Peyer's patch (tissue), 4 donors: ENCODE results near the gene QDPR. TPM values are rescaled to one million over a fixed set of nuclear protein-coding genes. Genes with fewer than 3 reads are reported as not detected.

Source experiments
- DNase-seq, 3 donors: peaks; one replicate each; pipeline ENCODE4 v3.0.0-alpha.2; 2017 to 2019
- H3K27ac ChIP-seq, 4 donors: fragments of 200-600 bp; sonication (generic); one replicate each; pipeline ENCODE4 v1.5.1; 2016 to 2019
- H3K27me3 ChIP-seq, 2 donors: fragments of 200-600 bp; sonication (generic); one replicate each; pipeline ENCODE4 v1.5.1; 2019
- H3K36me3 ChIP-seq, 3 donors: fragments of 200-600 bp; sonication (generic); one replicate each; pipeline ENCODE4 v1.5.1; 2016 to 2019
- H3K4me1 ChIP-seq, 4 donors: fragments of 200-600 bp; sonication (generic); one replicate each; pipeline ENCODE4 v1.5.1; 2016 to 2019
- H3K4me3 ChIP-seq, 4 donors: fragments of 200-600 bp; sonication (generic); 1 replicate in 3 of 4; 2 replicates in 1 of 4; pipeline ENCODE4 v1.5.1; 2016 to 2019; ENCODE audit warnings: mild to moderate bottlenecking in 1 of 4
- H3K9me3 ChIP-seq, 4 donors: fragments of 200-600 bp; sonication (generic); one replicate each; pipeline ENCODE4 v1.5.1; 2016 to 2019; ENCODE audit warnings: mild to moderate bottlenecking in 1 of 4
- POLR2A ChIP-seq, 2 donors: fragments of 450-650 bp; IDR thresholded peaks; one replicate each; pipeline ENCODE4 v1.5.1; 2017; ENCODE audit warnings: antibody characterized with exemption in 2 of 2, mild to moderate bottlenecking in 2 of 2, moderate library complexity in 2 of 2
- total RNA-seq, 4 donors: library from RNA; depleted of rRNA; stranded (reverse); fragments of >200 nt; gene quantifications; one replicate each; pipeline ENCODE4 v1.1.0, GENCODE V29; 2016
- TF ChIP-seq, protein P1 (sequence below), 6 experiments: fragments of 450-650 bp in 4 of 6; fragments of 200-600 bp in 2 of 6; sonication (generic) in 1 of 6; IDR thresholded peaks; one replicate each; pipeline ENCODE4 v1.5.1; 2017 to 2019; ENCODE audit warnings: antibody characterized with exemption in 6 of 6, mild to moderate bottlenecking in 3 of 6, moderate library complexity in 1 of 6

QDPR gene
- total RNA-seq, 4 donors from 2014 or later = 8.2 to 17.0 (median 12.5) TPM

DNA sequence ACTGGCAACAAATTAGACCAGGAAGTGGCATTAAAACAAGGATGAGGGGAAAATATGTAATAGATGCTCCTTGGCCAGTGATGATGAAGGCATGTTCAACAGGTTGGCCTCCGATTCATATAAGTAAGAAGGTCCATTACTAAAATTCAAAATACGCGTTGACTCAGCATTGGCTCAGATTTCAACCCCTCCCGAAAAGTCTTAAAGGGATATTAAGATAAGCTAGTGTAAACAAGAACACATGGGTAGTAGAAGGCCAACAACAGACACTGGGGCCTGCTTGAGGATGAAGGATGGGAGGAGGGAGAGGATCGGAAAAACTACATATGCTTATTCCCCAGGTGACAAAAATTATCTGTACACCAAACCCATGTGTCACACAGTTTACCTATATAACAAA, 46.0 kb upstream of the QDPR start:
- Histone ChIP-seq H3K4me3 (no peak overlapping the region), H3K4me1 (no peaks in the 10 kb centered on the region), H3K27ac (no peak overlapping the region), H3K9me3 (no peaks in the 10 kb centered on the region), H3K27me3 (no peaks in the 10 kb centered on the region), H3K36me3 (no peaks in the 10 kb centered on the region)
- no peak for DNase-seq
- TF ChIP-seq, protein P1, sequence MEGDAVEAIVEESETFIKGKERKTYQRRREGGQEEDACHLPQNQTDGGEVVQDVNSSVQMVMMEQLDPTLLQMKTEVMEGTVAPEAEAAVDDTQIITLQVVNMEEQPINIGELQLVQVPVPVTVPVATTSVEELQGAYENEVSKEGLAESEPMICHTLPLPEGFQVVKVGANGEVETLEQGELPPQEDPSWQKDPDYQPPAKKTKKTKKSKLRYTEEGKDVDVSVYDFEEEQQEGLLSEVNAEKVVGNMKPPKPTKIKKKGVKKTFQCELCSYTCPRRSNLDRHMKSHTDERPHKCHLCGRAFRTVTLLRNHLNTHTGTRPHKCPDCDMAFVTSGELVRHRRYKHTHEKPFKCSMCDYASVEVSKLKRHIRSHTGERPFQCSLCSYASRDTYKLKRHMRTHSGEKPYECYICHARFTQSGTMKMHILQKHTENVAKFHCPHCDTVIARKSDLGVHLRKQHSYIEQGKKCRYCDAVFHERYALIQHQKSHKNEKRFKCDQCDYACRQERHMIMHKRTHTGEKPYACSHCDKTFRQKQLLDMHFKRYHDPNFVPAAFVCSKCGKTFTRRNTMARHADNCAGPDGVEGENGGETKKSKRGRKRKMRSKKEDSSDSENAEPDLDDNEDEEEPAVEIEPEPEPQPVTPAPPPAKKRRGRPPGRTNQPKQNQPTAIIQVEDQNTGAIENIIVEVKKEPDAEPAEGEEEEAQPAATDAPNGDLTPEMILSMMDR (IDR thresholded peaks at IDR 0.05) = no peak

DNA sequence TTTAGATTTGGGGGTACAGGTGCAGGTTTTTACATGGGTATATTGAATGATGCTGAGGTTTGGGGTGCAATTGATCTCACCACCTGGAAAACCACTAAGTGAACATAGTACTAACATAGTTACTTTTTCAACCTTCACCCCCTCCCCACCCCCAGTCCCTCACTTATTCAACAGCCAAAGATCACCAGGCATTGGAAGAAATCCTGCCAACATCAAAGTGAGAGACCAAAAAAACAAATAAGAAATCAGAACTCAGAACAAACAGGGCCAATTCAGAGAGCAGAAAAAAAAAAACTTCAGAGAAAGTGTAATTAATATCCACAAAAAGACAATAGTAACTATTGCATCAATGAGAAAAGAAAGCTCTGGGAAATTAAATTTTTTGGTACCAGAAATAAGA, 44.6 kb upstream of the QDPR start:
- H3K27ac ChIP-seq = no peak overlapping the region
- TF ChIP-seq, protein P1 (IDR thresholded peaks at IDR 0.05) = no peak
- TF ChIP-seq POLR2A (IDR thresholded peaks at IDR 0.05) = no peak
- H3K4me1 ChIP-seq = no peaks in the 10 kb centered on the region
- H3K9me3 ChIP-seq = no peaks in the 10 kb centered on the region
- no peaks in the 10 kb centered on the region for H3K27me3 ChIP-seq
- H3K4me3 ChIP-seq = no peak overlapping the region
- DNase-seq = no peak
- no peaks in the 10 kb centered on the region for H3K36me3 ChIP-seq

DNA sequence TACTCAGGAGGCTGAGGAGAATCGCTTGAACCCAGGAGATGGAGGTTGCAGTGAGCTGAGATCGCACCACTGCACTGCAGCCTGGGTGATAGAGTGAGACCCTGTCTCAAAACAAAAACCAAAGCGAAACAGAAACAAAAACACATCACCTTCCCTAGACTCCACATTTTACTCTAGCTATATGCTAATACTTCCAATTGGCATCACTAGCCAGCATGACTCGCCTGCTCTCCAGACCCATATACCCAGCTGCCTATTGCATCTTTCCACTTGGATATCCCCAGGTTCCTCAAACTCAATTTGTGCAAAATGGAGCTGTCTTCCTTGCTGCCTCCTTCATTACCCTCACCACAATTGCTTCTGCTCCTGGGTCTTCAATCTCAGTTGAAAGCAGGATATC, 42.7 kb upstream of the QDPR start:
- no peaks in the 10 kb centered on the region for H3K4me1 ChIP-seq
- H3K9me3 ChIP-seq = no peaks in the 10 kb centered on the region
- TF ChIP-seq POLR2A (IDR thresholded peaks at IDR 0.05) = no peak
- TF ChIP-seq, protein P1 (IDR thresholded peaks at IDR 0.05) = no peak
- H3K27me3 ChIP-seq = no peaks in the 10 kb centered on the region
- no peak overlapping the region for H3K27ac ChIP-seq
- no peak for DNase-seq
- no peak overlapping the region for H3K4me3 ChIP-seq
- no peaks in the 10 kb centered on the region for H3K36me3 ChIP-seq

DNA sequence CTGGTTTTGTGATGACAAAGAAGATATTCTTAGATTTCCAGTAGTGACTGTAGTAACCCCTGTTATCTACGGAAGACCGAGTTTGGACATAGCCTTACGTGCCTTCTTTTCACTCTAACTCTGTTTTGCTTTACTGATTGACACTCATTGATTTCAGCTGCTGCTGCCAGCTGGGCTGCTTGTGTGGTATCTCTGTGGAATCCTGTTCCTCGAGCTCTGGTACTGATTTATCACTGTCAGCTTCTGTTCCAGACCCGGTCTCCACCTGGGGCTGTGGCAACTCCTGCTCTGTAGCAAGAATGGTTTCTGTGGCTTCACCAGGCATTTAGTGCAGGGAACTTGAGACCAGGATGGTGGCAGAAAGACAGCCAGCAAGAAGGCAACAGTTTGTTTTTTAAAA, 40.5 kb upstream of the QDPR start:
- Histone ChIP-seq H3K4me1 (no peaks in the 10 kb centered on the region), H3K9me3 (no peaks in the 10 kb centered on the region), H3K4me3 (no peak overlapping the region), H3K27ac (no peak overlapping the region), H3K27me3 (no peaks in the 10 kb centered on the region), H3K36me3 (no peaks in the 10 kb centered on the region)
- TF ChIP-seq POLR2A (IDR thresholded peaks at IDR 0.05) = no peak
- TF ChIP-seq, protein P1 (IDR thresholded peaks at IDR 0.05) = no peak
- no peak for DNase-seq

DNA sequence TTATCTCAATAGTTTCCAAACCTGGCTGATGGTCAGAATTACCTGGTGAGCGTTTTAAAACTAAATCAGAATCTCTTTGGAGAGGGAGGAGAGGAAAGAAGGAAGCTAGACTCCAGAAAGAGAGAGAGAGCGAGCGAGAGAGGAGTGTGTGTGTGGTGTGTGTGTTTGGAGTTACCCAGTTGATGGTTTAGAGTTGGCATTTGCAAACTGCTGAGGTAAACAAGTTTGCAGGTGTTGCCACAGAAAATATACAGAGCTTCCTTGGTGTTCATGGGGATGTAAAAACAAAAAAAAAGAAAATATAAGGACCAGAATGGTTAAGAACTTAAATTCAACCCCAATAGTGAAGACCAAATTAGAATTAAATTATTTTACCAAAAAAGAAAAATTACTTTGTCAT, 38.7 kb upstream of the QDPR start:
- no peaks in the 10 kb centered on the region for H3K36me3 ChIP-seq
- H3K4me3 ChIP-seq = no peak overlapping the region
- H3K4me1 ChIP-seq = no peaks in the 10 kb centered on the region
- TF ChIP-seq, protein P1 (IDR thresholded peaks at IDR 0.05) = no peak
- TF ChIP-seq POLR2A (IDR thresholded peaks at IDR 0.05) = no peak
- no peak overlapping the region for H3K27ac ChIP-seq
- H3K27me3 ChIP-seq = no peaks in the 10 kb centered on the region
- no peak for DNase-seq
- no peaks in the 10 kb centered on the region for H3K9me3 ChIP-seq

DNA sequence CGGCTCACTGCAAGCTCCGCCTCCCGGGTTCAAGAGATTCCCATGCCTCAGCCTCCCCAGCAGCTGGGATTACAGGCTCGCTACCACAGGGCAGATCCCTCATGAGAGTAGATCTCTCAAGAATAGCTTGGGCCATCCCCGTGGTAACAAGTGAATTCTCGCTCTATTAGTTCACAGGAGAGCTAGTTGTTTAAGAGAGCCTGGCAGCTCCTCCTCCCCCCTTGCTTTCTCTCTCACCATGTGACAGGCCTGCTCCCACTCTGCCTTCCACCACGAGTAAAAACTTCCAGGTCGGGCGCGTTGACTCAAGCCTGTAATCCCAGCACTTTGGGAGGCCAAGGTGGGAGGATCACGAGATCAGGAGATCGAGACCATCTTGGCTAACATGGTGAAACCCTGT, 34.8 kb upstream of the QDPR start:
- Histone ChIP-seq H3K27me3 (no peaks in the 10 kb centered on the region), H3K36me3 (no peaks in the 10 kb centered on the region), H3K27ac (no peak overlapping the region), H3K4me1 (no peaks in the 10 kb centered on the region), H3K9me3 (no peaks in the 10 kb centered on the region), H3K4me3 (no peak overlapping the region)
- TF ChIP-seq, protein P1 (IDR thresholded peaks at IDR 0.05) = no peak
- TF ChIP-seq POLR2A (IDR thresholded peaks at IDR 0.05) = no peak
- no peak for DNase-seq
